Tracheal epithelial cell (primary cell): Measurements from ENCODE around the gene TMEM94. TPM values are rescaled to one million over a fixed set of nuclear protein-coding genes. Genes with fewer than 3 reads are reported as not detected.

Source experiments
- total RNA-seq: library from RNA; depleted of rRNA; stranded (reverse); fragments of >200 nt; gene quantifications from 2 replicates; pipeline ENCODE4 v1.2.1, GENCODE V29; 2014

TMEM94 gene
- total RNA-seq: 22.2 and 29.0 TPM in 2 replicates

GRCh38 chr17:75456417-75457046, at the start of gene TMEM94:
Gene TMEM94, plus strand, starts transcription at chr17:75456635. Its CDS starts 15,271 bp downstream, at chr17:75471906.

GRCh38 chr17:75515496-75516254, 59.2 kb downstream of the TMEM94 start, which contains the start of gene CASKIN2:
Gene CASKIN2, minus strand, starts transcription at chr17:75515537. Its CDS starts 1,733 bp downstream, at chr17:75513804.

GRCh38 chr17:75516255-75516618, 59.8 kb downstream of the TMEM94 start, which contains the start of gene TSEN54:
Gene TSEN54, plus strand, starts transcription at chr17:75516528. Its CDS starts 33 bp downstream, at chr17:75516561.

GRCh38 chr17:75524970-75525805, 68.8 kb downstream of the TMEM94 start, which contains the start of gene LLGL2:
Gene LLGL2, plus strand, starts transcription at chr17:75525697. Its CDS starts 17,730 bp downstream, at chr17:75543427.

Other genes with a start within 250 kb of the TMEM94 start
- 9.6 and 18.1 TPM in 2 replicates for gene GGA3, start 195.0 kb upstream of the TMEM94 start, total RNA-seq
- gene MRPS7, start 194.8 kb upstream of the TMEM94 start, total RNA-seq: 69.3 and 72.5 TPM in 2 replicates
- 16.4 and 29.0 TPM in 2 replicates for gene MIF4GD, start 185.4 kb upstream of the TMEM94 start, total RNA-seq
- 8.2 and 14.3 TPM in 2 replicates for gene SLC25A19, start 167.2 kb upstream of the TMEM94 start, total RNA-seq
- gene GRB2, start 51.0 kb upstream of the TMEM94 start, total RNA-seq: 65.6 and 80.5 TPM in 2 replicates
- gene CASKIN2, start 58.9 kb downstream of the TMEM94 start, total RNA-seq: 2.3 and 3.9 TPM in 2 replicates
- 20.2 and 50.1 TPM in 2 replicates for gene TSEN54, start 59.9 kb downstream of the TMEM94 start, total RNA-seq
- gene LLGL2, start 69.1 kb downstream of the TMEM94 start, total RNA-seq: 50.6 and 58.0 TPM in 2 replicates
- 4.5 and 6.3 TPM in 2 replicates for gene MYO15B, start 131.2 kb downstream of the TMEM94 start, total RNA-seq
- 0.96 and 2.1 TPM in 2 replicates for gene SMIM5, start 176.8 kb downstream of the TMEM94 start, total RNA-seq
- gene RECQL5, start 210.5 kb downstream of the TMEM94 start, total RNA-seq: 15.4 and 17.5 TPM in 2 replicates
- gene SAP30BP, start 210.7 kb downstream of the TMEM94 start, total RNA-seq: 46.3 and 67.2 TPM in 2 replicates